GM20000 (cell line): ENCODE measurements around the gene TMEM234.

Source experiments
- DNase-seq: peaks from one replicate; pipeline ENCODE4 v3.0.0; 2012; ENCODE audit warnings: low spot score
- CTCF ChIP-seq: IDR thresholded peaks from 2 replicates; pipeline ENCODE4 v1.5.1; 2012; ENCODE audit warnings: mild to moderate bottlenecking, control low read depth; ENCODE audit errors: extremely low read depth, missing control alignments

Gene TMEM234

GRCh38 chr1:32232558-32233304 lies 10.6 kb upstream of the TMEM234 start:
- no peak for DNase-seq

GRCh38 chr1:32231843-32232432 lies 9.8 kb upstream of the TMEM234 start:
- TF ChIP-seq CTCF = no peak
- DNase-seq = no peak

More at GRCh38 chr1:32232558-32233304, 10.6 kb upstream of the TMEM234 start:
- no peak for TF ChIP-seq CTCF

GRCh38 chr1:32228771-32229170 lies 6.6 kb upstream of the TMEM234 start:
- no peak for TF ChIP-seq CTCF
- DNase-seq = no peak

- no peak for TF ChIP-seq CTCF
- DNase-seq = no peak
Observed at GRCh38 chr1:32224285-32224684, 2.1 kb upstream of the TMEM234 start.

- DNase-seq = no peak
- TF ChIP-seq CTCF = no peak
Observed at GRCh38 chr1:32223683-32224082, 1.5 kb upstream of the TMEM234 start.

GRCh38 chr1:32221581-32221979 lies 573 bp downstream of the TMEM234 start:
- TF ChIP-seq CTCF = no peak
- DNase-seq = no peak

GRCh38 chr1:32220746-32221580 lies 1.2 kb downstream of the TMEM234 start:
- TF ChIP-seq CTCF = no peak

More at GRCh38 chr1:32220746-32221580, 1.2 kb downstream of the TMEM234 start:
- DNase-seq = no peak
